Middle frontal gyrus (tissue), 1 donor: Measurements from ENCODE around the gene SLC4A1AP.

Source experiments
- DNase-seq: peaks from one replicate; pipeline ENCODE4 v3.0.0-alpha.2; 2015; ENCODE audit warnings: low spot score; ENCODE audit errors: extremely low spot score

Gene SLC4A1AP

DNA sequence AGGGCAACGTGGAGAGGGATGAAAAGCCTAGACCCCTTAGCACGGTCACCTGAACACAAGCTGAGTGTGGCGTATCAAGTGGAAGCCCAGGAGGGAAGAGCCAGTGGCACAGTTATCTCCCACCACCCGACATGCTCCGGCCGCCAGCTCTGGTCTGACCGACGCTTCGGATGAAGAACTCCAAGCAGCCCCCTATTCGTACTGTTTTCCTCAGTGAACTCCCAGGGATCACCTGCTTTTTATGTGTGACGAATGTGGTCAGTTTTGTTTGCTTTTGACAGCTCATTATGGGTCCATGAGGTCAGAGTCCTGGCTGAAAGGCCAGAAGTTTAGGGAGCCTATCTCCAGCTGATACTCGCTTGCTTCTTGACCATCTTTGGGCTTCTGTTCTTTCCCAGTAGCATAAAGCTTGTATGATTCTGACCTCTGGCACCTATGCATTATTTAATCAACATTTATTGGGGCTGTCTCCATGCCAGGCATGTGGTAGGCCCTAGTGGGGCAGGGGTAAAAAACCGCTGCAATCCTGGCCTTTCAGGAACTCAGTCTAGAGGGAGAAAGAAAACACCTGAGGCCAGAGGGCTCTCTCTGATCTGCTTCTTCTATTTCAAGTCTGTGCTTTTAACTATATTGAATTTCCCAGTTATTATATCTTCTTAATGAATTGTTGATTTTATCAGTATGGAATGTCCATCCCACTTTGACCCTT is 74.8 kb downstream of the SLC4A1AP start:
- no peak for DNase-seq

DNA sequence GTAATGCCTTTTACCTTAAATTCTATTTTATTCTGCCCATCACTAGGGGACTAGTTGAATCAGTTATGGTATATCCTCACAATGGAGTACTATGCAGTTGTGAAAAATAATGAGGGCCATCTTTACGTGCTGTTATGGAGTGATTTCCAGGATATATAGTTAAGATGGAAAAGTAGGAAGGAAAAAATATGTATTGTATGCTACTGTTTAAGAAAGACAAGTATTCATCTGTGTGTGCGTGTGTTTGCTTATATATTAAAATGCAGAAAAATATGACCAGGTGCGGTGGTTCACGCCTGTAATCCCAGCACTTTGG is 75.3 kb downstream of the SLC4A1AP start:
- no peak for DNase-seq

DNA sequence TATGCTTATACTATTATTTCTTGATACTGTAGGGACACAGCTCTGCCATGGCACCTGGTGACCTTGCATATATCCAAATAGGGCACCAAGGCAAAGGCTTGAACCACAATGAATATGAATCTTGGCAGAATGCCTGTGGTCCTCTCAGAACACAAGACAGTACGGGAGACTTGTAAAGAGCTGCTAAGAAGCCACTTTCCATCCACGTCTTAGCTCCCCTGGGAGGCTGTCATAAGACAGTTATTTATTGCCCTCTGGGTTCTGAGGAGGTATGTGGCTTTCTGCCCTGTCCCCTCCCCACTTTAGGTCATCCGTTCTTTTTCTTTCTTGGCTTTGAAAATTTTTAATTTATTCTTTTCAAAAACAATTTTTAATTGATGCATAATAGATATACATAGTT is 78.0 kb downstream of the SLC4A1AP start:
- no peak for DNase-seq

DNA sequence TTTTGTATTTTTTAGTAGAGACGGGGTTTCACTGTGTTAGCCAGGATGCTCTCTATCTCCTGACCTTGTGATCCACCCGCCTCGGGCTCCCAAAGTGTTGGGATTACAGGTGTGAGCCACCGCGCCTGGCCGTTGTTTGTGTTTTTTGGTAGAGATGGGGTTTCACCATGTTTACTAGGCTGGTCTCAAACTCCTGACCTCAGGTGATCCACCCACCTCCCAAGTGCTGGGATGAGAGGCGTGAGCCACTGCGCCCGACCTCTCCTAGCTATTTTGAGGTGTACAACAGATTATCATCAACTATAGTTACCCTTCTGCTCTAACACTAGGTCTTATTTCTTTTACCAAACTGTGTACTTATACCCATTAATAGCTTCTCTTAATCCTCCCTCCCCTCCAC is 78.9 kb downstream of the SLC4A1AP start:
- DNase-seq: no peak
